GM18870 (cell line): ENCODE data around the gene MRPS33.
"Not testable (repeated sequence)": the region's sequence is repeated elsewhere in the genome, so short reads cannot be mapped to it uniquely, and the experiment has no call there.

Experiments
- ATAC-seq: cut with Tn5 transposase; IDR thresholded peaks from one replicate; pipeline ENCODE4 v1.9.1; 2021; ENCODE audit warnings: moderate library complexity; ENCODE audit not compliant: unreplicated experiment

MRPS33 gene

DNA sequence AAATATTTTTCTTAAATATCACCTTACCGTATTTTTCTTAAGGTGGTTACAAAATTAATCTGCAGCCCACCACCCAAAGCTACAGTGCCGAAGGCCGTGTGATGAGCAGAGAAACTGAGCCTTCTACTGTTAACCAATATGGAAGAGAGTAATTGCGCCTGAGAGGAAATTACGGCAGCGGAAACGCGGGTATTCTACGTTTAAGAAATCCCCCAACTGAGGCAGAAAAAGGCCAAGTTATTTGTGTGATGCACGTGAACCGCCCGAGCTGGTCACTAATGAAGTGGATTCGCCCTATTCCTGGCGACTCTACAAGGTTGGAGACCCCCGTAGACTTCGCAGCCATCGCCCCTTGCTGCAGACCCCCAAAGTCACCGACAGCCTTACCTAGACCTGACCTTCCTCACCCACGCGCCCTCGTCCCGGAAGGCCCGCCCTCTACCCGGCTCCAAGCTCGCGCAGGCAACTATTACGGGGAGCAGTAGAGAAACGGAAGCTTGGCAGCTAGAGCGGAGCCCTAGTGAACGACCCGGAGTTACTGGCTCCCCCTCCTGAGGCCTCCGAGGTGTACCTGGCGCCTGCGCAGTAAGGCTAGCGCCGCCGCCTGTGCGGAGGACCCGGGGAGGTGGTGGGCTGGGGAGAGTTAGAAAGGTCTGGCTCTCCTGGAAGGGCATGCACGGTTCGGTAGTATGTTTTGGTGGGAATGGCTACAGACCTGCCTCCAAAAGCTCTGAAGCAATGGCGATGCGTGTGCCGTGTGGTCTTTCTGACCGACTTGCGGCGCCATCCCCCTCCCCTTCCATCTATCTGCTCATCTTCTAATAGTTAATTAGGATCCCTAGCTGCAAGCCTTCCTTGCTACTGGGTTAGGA lies at the start of gene MRPS33:
MRPS33 (minus strand) TSS at position 429 of the 872 bp plus-strand sequence. CDS start 4,319 bp downstream, outside the sequence.
- ATAC-seq = peak; percentile 95

DNA sequence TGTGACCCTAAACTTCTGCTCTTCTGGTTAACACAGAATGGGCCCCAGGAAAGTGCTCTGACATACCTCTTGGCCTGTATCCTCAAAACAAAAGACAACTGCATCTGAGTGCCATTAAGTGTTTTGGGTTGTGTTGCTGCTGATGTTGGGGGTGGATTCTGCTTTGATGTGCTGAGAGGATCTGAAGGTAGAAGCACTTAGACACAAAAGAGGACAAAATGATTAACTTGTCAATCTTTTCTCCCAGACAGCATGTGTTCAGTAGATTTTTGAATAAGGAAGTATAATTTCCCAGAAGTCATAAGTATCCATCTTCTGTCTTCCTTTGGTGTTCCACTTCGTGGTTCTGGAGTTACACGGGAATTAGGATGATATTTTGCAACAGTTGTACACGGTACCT lies 43.0 kb upstream of the MRPS33 start:
- no peak for ATAC-seq

DNA sequence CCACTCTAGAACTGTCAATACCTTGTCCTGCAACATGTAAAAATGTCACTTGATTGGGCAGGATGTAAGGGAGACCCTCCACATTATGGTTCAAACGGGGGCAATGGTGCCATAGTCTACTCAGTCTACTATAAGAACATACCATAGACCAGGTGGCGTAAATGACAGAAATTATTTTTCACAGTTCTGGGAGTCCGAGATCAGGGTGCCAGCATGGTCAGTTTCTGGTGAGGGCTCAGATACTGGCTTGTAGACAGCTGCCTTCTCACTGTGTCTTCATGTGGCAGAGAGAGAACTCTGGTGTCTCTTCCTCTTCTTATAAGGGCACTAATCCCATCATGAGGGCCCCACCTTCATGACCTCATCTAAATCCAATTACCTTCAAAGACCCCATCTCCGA lies 40.4 kb upstream of the MRPS33 start:
- no peak for ATAC-seq

DNA sequence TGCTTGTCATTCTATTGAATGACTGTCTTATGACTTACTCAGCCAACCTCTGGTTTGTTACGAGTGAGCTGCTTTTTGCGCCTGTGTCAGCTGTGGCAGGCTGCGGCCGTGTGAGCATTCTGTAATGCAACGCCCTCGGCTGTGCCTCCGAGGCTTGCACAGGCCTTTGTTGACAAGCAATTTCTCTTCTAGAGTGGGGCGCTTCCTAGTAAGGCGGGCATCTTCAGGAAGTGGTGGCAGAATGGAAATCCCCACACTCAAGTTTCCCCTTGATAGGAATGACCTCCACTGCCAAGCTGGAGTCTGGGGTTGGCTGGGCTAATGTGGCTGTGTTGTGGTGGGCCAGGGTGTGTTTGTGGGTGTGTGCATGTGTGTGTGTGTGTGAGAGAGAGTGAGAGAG lies 38.9 kb upstream of the MRPS33 start:
- no peak for ATAC-seq

DNA sequence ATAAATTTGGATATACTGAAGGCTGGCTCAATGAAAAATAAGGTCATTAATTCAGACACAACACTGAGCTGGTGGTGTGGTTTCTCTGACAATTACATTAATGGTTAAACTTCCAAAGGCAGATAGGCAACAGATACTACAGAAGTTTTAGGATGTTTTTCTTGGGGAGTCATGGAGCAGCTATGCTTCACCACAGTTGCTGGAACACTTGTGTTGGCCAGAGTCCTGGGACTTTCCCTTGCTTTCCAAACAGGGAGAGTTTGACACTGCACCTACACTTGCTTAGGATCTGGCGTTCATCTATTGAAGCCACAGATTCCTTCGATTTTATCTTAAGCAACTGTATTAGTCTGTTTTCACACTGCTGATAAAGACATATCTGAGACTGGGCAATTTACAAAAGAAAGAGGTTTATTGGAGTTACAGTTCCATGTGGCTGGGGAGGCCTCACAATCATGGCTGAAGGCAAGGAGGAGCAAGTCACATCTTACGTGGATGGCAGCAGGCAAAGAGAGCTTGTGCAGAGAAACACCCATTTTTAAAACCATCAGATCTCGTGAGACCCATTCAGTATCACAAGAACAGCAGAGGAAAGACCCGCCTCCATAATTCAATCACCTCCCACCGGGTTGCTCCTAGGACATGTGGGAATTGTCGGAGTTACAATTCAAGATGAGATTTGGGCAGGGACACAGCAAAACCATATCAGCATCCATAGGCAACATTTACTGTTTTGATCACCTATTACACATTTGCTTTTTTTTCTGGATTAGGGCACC lies 31.3 kb upstream of the MRPS33 start:
- no peak for ATAC-seq

DNA sequence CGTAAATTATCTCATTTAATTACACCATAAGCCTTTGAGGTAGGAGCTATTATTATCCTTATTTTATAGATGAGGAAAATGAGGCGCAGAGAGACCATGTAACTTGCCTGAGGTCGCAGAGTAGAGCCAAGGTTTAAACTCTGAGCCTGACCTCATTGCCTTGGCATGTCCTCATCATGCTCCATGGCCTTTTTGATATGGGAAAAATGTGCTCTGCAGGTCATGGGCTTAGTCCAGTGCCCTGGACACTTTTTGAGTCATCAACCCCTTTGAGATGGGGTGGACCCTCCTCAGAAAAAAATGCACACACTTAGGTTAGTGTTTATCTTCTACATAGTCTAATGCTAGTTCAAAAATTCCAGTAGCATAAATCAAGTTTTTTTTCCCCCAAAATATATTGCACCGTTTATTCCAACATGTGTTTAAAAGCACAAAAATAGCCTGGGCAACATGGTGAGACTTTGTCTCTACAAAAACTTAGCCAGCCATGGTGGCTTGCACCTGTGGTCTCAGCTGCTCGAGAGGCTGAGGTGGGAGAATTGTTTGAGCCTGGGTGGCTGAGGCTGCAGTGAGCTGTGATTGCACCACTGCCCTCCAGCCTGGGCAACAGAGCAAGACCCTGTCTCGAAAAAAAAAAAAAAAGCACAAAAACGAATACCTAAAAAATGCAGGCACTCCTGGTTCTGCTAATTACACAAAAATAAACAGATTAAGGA lies 30.5 kb upstream of the MRPS33 start:
- ATAC-seq = no peak

DNA sequence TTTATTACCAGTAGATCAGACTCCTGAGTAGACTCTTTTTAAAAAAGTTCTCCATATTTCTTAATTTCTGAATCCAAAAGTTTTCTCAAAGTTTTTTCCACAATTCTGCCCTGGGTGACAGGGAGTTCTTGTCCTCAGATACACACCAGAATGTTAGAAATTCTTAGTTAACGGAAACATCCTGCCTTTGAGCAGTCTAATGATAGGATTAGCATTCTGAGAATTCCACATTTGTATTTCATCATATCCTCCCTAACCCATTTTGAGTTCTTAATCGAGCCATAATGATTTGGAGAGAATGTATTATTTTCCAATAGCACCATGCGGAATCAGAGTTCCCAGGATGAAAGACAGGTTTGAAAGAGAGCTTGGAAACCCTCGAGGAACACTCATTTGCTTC lies 28.9 kb upstream of the MRPS33 start:
- no peak for ATAC-seq

DNA sequence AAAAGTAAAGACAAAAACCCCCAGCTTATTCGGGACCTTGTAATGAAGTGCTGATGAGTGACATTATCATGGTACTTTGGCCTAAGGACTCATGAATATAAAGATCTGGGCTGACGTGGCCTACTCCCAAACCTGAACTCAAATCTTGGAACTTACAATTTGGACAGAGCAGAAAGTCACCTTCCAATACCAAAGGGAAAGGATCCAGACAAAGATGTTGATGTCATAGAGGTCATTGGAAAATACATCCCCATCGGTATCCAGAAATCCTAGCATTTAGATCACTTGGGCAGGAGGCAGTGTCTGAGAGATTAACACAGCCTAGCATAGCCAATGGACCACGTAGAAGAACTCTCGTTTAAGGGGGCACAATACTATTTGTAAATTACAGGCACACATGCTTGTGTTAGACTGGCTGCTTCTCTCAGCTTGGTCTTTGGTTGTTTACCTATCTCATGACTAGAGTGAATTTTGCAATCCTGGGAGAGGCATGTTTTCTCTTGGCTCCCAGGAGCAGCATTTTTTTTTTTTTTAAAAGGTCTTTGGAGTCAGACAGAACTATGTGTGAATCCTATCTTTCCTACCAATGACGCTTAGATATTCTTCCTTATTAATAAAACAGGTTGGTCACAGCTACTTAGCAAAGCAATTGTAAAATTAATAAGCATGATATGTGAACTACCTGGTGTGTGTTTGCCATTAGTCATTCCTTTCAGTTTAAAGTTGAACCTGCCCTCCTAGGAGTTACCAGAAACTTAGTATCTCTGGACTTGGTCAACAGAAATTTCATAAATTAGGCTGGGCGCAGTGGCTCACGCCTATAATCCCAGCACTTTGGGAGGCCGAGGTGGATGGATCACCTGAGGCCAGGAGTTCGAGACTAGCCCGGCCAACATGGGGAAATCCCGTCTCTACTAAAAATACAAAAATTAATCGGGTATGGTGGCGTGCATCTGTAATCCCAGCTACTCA lies 27.8 kb upstream of the MRPS33 start:
- no peak for ATAC-seq

DNA sequence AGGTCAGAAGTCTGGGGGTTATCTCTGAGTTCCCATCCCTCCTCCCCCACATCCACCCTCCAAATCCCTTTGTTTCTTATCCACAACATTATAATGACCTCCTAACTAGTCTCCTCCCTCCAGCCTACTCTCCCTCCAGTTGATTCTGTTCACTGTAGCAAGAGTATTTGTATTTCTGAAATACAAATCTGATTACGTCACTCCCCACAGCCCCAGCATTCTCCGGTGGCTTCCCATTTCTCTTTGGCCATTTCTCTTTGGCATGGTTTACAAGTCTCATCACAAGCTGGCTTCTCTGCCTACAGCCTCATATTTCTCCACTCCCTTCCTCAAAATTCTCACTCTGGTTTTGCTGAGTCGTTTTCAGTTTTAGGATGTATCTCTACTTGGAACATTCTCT lies 24.6 kb upstream of the MRPS33 start:
- ATAC-seq = no peak

DNA sequence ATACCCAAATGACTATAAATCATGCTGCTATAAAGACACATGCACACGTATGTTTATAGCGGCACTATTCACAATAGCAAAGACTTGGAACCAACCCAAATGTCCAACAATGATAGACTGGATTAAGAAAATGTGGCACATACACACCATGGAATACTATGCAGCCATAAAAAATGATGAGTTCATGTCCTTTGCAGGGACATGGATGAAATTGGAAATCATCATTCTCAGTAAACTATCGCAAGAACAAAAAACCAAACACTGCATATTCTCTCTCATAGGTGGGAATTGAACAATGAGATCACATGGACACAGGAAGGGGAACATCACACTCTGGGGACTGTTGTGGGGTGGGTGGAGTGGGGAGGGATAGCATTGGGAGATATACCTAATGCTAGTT lies 23.3 kb upstream of the MRPS33 start:
- ATAC-seq = not testable (repeated sequence)

DNA sequence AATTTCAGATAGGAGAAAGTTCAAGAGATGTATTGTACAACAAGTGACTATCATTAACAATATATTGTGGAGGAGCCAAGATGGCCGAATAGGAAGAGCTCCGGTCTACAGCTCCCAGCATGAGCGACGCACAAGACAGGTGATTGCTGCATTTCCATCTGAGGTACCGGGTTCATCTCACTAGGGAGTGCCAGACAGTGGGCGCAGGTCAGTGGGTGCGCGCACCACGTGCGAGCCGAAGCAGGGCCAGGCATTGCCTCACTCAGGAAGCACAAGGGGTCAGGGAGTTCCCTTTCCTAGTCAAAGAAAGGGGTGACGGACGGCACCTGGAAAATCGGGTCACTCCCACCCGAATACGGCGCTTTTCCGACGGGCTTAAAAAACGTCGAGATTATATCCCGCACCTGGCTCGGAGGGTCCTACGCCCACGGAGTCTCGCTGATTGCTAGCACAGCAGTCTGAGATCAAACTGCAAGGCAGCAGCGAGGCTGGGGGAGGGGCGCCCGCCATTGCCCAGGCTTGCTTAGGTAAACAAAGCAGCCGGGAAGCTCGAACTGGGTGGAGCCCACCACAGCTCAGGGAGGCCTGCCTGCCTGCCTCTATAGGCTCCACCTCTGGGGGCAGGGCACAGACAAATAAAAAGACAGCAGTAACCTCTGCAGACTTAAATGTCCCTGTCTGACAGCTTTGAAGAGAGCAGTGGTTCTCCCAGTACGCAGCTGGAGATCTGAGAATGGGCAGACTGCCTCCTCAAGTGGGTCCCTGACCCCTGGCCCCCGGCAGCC lies 18.0 kb upstream of the MRPS33 start:
- ATAC-seq = not testable (repeated sequence)

DNA sequence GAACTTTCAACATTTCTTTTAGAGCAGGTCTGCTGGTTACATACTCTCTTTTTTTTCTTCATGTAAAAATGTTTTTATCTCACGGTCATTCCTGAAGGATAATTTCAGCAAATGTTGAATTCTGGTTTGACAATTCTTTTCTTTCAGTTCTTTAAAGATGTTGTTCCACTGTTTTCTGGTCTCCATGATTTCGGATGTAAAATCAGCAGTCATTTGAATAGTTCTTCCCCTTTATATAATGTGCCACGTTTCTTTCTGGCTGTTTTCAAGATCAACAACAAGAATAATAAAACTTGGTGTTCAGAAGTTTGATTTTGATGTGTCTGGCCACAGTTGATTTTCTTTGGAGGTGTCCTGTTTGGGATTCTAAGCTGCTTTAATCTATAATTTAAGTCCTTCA lies 14.0 kb upstream of the MRPS33 start:
- no peak for ATAC-seq

DNA sequence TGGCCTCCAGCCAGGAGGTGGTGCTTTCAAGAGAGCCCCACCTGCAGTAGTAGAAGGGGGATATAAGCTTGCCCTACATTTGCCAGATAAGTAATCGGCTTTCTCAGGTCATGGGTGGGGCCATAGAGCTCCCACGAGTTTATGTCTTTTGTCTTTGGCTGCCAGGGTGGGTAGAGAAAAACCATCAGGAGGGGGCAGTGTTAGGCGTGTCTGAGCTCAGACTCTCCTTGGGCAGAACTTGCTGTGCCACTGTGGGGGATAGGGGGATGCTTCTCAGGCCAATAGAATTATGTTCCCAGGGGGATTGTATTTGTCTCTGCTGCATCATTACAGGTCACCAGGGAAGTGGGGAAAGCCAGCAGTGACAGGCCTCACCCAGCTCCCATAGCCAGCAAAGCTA lies 12.3 kb upstream of the MRPS33 start:
- no peak for ATAC-seq

DNA sequence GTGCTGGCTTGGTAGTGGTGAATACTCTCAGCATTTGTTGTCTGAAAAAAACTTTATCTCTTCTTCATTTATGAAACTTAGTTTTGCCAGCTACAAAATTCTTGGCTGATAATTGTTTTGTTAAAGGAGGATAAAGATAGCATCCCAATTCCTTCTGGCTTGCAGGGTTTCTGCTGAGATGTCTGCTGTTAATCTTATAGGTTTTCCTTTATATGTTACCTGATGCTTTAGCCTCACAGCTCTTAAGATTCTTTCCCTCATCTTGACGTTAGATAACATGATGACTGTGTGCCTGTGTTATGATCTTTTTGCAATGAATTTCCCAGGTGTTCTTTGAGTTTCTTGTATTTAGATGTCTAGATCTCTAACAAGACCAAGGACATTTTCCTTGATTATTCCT lies 9.9 kb upstream of the MRPS33 start:
- no peak for ATAC-seq

DNA sequence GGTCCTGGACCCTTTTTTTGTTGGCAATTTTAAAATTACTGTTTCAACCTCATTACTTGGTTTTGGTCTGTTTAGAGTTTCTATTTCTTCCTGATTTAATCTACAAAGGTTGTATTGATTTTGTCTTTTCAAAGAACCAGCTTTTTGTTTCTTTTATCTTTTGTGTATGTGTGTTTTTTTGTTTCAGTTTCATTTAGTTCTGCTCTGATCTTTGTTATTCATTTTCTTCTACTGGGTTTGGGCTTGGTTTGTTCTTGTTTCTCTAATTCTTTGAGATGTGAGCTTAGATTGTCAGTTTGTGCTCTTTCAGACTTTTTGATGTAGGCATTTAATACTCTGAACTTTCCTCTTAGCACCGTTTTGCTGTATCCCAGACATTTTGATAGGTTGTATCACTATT lies 8.5 kb upstream of the MRPS33 start:
- ATAC-seq = no peak

DNA sequence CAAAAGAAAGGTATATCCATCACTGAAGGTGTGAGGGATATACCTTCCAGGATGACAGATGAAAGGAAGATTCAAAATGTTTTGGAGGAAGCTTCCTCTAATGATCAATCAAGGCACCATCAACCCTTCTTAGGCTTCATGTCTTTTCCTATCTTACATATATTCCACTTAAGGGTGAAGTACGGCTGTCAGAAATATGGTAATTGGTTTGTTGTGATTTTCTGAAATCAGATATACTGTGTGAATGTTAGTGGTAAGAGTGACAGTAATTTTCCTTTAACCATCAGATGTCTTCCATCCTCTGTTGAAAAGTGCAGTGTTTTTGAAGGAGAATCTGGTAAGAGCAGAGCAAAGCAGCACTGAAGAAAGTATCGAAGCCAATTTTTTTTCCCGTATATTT lies 2.8 kb upstream of the MRPS33 start:
- no peak for ATAC-seq

DNA sequence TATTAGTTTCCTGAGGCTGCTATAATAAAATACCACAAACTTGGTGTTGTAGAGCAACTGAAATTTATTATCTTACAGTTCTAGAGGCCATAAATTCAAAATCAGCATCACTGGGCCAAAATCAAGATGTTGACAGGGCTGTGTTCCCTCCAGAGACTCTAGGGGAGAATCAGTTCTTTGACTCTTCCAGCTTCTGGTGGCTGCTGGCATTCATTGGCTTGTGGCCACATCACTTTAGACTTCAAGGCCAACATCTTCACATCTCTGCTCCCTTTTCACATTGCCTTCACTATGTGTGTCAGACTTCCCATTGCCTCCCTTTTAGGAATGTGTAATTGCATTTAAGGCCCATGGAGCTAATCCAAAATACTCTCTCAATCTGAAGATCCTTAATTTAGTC lies 1.6 kb upstream of the MRPS33 start:
- no peak for ATAC-seq

DNA sequence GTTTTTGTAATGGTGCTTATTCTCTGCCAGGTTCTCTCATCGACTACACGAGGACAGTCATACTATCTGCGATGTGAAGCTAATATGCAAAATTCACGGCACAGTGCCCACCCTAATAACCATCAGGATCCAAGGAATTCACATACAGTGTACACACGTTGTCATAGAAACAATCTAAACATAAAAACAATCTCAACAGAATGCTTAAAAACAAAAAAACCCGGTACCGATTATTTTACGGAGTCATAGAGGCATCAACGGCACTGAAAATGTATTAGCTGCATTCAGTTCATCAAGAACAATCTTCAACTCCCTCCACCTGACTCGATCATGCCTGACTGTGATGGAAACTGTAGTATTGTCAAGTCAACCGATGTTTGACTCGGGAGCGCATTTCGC lies 628 bp downstream of the MRPS33 start:
- no peak for ATAC-seq

DNA sequence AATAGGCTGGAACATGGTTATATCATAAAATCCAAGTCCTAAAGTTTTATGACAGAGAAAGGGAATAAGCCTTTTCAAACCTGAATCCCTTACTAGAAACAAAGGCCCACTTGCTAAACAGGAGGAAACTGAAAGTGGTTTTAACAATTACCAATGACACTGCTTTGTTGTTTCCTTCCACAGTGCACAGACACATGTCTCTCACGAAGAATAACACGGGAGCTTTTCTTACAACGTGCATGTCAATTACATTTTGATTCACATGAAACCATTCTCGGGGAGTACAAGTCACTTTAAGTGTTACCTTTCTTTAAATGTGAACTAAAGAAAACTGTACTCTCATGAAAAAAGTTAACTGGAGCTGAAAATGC lies 1.4 kb downstream of the MRPS33 start:
- ATAC-seq = no peak
